Astrocyte of the cerebellum (primary cell): ENCODE results near the gene SBK3.
"Not testable (repeated sequence)": the region's sequence is repeated elsewhere in the genome, so short reads cannot be mapped to it uniquely, and the experiment has no call there.

Experiments used
- DNase-seq: peaks from one replicate; pipeline ENCODE4 v3.0.0-alpha.2; 2011; ENCODE audit warnings: low read depth
- H3K4me3 ChIP-seq: 2 replicates; pipeline ENCODE4 v1.5.1; 2011; ENCODE audit warnings: mild to moderate bottlenecking, low read depth, low read length, moderate library complexity
- CTCF ChIP-seq: IDR thresholded peaks from 2 replicates; pipeline ENCODE4 v1.5.1; 2012; ENCODE audit warnings: low read length, low read depth, moderate library complexity, mild to moderate bottlenecking; ENCODE audit errors: missing control alignments
- in situ Hi-C: cut with HindIII; loops from 2 replicates; pipeline ENCODE4 v1.10.0; 2017; ENCODE audit warnings: low sequenced_read_pairs

The SBK3 gene

DNA sequence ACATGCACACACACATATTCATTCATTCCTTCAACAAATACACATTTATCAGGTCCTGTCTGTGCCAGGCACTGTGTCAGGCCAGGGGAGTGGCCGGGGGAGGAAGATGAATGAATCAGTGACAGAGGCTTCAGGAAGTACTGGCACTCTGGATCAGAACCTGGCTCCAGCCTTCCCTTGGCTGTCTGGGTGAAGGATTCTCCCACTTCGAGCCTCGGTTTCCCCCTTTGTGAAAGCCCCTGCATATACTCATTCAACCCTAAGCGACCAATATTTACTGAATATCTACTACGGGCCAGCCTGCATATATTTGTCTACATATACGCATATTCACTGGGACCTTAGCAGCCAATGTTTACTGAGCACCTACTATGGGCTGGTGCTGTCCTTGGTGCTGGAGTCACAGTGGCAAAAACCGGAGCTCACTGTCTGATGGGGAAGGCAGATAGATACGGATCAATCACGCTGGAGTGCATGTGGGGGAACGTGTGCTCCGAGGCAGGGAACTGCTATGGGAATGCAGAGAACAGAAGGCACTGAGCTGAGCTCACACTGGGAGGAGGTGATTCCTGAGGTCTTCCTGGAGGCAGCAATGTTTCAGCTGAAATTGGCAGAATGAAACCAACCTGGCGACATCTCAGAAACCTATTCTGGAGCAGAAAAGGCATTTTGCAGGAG lies 35.9 kb upstream of the SBK3 start:
- no peak for DNase-seq
- TF ChIP-seq CTCF = no peak
- in situ Hi-C loops = no loop called here
- peak overlapping the region; percentile 92 for H3K4me3 ChIP-seq

GRCh38 chr19:55580628-55581144 lies 35.3 kb upstream of the SBK3 start, which contains the start of gene ZNF579:
Gene ZNF579, minus strand, starts transcription at chr19:55580848. Its CDS starts 1,209 bp downstream, at chr19:55579639.
- TF ChIP-seq CTCF = no peak
- DNase-seq = peak; percentile 80
- in situ Hi-C loops = no loop called here
- H3K4me3 ChIP-seq = peak within 1 kb of the TSS; percentile 92

- no peak for DNase-seq
- in situ Hi-C loops = no loop called here
- peak overlapping the region; percentile 92 for H3K4me3 ChIP-seq
- no peak for TF ChIP-seq CTCF
These were observed 34.7 kb upstream of the SBK3 start for GRCh38 chr19:55579766-55580621.

DNA sequence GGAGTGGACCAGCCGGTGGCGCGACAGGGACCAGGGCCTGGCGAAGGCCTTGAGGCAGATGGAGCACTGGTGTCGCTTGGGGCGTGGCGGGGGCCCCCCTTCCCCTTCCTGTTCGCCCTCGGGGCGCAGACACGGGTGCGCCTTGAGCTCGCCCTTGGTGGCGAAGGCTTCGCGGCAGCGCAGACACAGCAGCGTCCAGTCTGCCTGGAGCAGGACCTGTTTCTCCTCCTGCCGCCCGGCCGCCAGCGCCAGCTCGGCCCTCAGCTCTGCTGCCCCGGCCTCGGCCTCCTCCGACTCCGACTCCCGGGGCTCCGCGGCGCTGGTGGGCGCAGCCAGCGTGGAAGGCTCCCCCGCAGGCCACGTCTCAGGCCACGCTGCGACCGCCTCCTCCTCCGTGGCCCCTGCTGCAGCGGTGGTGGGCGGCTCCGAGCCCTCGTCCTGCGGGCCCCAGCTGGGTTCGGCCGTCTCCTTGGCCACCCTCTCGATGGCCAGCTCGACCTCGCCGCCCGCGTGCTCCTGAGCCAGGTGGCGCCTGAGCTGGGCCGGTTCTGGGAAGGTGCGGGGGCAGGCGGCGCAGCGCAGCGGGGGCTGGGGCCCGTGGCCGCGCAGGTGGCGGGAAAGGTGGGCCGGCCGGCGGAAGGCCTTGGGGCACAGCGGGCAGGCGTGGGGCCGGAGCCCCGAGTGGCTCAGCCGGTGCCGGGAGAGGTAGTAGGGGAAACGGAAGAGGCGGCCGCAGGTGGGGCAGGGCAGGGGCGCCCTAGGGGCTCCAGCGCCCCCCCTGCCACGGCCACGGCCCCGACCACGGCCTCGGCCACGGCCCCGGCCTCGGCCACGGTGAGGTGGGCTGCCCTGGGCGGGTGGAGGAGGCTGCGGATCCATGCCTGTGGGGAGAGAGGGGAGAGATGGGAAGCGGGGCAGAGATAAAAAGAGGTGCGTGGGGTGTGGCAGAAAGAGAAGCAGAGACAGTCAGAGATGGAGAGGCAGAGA lies 33.7 kb upstream of the SBK3 start:
- peak overlapping the region; percentile 92 for H3K4me3 ChIP-seq
- in situ Hi-C loops = no loop called here
- DNase-seq = no peak
- TF ChIP-seq CTCF = no peak

DNA sequence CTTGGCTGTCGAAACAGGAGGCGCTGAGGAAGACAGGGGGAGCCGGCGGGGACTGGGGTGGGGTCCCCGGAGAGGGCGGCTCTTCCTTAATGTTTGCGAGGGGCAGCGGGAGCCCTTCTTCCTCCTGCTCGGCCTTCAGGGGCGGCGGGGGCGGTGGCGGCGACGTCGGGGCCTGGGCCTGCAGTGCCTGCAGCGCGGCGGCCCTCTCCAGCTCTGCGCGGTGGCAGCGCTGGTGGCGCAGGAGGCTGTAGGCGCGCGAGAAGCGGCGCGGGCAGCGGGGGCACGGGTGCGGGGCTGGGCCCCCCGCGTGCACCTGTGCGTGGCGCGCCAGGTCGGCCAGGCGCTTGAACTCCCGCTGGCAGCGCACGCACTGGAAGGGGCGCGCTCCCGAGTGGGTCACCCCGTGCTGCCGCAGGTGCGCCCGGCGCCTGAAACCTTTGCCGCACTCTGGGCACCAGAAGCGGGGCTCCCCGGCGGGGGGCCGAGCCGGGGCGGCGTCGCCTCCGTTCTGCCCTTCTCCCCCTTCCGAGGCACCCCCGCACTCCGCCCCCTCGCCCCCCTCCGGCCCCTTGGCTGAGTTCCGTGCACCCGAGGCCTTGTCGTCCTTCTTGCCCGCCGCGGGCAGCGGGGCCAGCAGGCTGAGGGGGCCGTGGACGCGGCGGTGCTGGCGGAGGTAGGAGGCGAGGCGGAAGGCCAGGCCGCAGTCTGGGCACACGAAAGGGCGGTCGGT lies 32.9 kb upstream of the SBK3 start:
- H3K4me3 ChIP-seq = no peak overlapping the region
- in situ Hi-C loops = no loop called here
- DNase-seq = no peak
- no peak for TF ChIP-seq CTCF

- H3K4me3 ChIP-seq = no peak overlapping the region
- no peak for DNase-seq
- in situ Hi-C loops = no loop called here
- TF ChIP-seq CTCF = no peak
These were observed 31.4 kb upstream of the SBK3 start for GRCh38 chr19:55576746-55577145.

DNA sequence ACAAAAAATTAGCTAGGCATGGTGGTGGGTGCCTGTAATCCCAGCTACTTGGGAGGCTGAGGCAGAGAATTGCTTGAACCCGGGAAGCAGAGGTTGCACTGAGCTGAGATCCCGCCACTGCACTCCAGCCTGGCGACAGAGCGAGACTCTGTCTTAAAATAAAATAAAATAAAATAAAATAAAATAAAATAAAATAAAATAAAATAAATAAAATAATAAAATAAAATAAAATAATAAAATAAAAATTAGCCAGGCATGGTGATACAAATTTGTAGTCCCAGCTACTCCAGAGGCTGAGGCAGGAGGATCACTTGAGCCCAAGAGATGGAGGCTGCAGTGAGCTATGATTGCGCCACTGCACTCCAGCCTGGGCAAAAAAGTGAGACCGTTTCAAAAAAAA lies 28.6 kb upstream of the SBK3 start:
- DNase-seq, in situ Hi-C loops: not testable (repeated sequence)

GRCh38 chr19:55569477-55569876 lies 24.1 kb upstream of the SBK3 start:
- in situ Hi-C loops, DNase-seq, H3K4me3 ChIP-seq: not testable (repeated sequence)

More for the DNA sequence above, 28.6 kb upstream of the SBK3 start:
- H3K4me3 ChIP-seq = not testable (repeated sequence)
